Activated CD4-positive, alpha-beta memory T cell treated with anti-CD3 and anti-CD28 coated beads, Interleukin-2, amount 10 ng/mL, durations not matched to agents 7 days and 5 days (primary cell): ENCODE measurements around the gene HSFX2. TPM values are rescaled to one million over a fixed set of nuclear protein-coding genes. Genes with fewer than 3 reads are reported as not detected.
"Not testable (repeated sequence)": the region's sequence is repeated elsewhere in the genome, so short reads cannot be mapped to it uniquely, and the experiment has no call there.

ENCODE experiments used
- CTCF ChIA-PET: fragments of 350-600 bp; sonication (Branson Sonifier 250); formaldehyde crosslinking; loops from one replicate; lab custom pipeline; 2021; ENCODE audit warnings: antibody characterized with exemption, inconsistent platforms; lab: Charles Lee
- POLR2A ChIA-PET: fragments of 350-600 bp; sonication (Branson Sonifier 250); formaldehyde crosslinking; loops from one replicate; lab custom pipeline; 2021; ENCODE audit warnings: antibody characterized with exemption; lab: Charles Lee
- DNase-seq: peaks from one replicate; pipeline ENCODE4 v3.0.0-alpha.2; 2020
- H3K27ac Mint-ChIP-seq: one replicate; pipeline ENCODE4 v1.8.0; 2021; ENCODE audit warnings: mild to moderate bottlenecking, mixed read lengths
- H3K27me3 Mint-ChIP-seq: one replicate; pipeline ENCODE4 v1.8.0; 2021; ENCODE audit warnings: mixed read lengths
- H3K36me3 Mint-ChIP-seq: one replicate; pipeline ENCODE4 v1.8.0; 2021; ENCODE audit warnings: low read depth, mixed read lengths
- H3K4me1 Mint-ChIP-seq: one replicate; pipeline ENCODE4 v1.8.0; 2021; ENCODE audit warnings: mixed read lengths
- H3K4me3 Mint-ChIP-seq: one replicate; pipeline ENCODE4 v1.8.0; 2021; ENCODE audit warnings: mild to moderate bottlenecking, mixed read lengths
- H3K9me3 Mint-ChIP-seq: one replicate; pipeline ENCODE4 v1.8.0; 2021; ENCODE audit warnings: mixed read lengths
- total RNA-seq, 2 experiments: library from RNA; stranded (reverse); gene quantifications; one replicate each; pipeline ENCODE4 v1.2.3, GENCODE V29; 2021

HSFX2 gene
- total RNA-seq, 2 experiments from 2014 or later, result not detected

DNA sequence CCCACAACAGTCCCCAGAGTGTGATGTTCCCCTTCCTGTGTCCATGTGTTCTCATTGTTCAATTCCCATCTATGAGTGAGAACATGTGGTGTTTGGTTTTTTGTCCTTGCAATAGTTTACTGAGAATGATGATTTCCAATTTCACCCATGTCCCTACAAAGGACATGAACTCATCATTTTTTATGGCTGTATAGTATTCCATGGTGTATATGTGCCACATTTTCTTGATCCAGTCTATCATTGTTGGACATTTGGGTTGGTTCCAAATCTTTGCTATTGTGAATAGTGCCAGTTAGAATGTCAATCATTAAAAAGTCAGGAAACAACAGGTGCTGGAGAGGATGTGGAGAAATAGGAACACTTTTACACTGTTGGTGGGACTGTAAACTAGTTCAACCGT, 24.5 kb upstream of the HSFX2 start:
- POLR2A ChIA-PET, H3K9me3 Mint-ChIP-seq, H3K27ac Mint-ChIP-seq, DNase-seq, H3K27me3 Mint-ChIP-seq, H3K4me1 Mint-ChIP-seq, CTCF ChIA-PET, H3K36me3 Mint-ChIP-seq, H3K4me3 Mint-ChIP-seq: not testable (repeated sequence)

DNA sequence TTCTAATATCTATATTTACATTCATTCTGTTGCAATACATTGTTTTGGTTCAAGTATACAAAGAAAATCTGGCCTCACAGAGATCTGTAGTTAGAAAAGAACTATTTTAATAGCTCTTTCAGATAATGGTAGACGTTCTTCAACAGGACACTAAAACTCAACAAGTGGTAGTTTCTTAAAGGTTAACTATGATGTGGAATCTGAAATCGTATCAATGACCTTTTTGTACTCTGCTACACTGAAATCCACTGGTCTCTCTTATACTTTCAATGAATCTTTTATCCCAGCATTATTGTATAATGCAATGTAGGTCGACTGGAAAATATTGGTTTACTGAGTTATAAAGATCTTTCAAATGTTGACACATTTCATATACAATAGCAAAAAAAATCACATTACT, 23.8 kb upstream of the HSFX2 start:
- Mint-ChIP-seq H3K4me1 (no peaks in the 10 kb centered on the region), H3K4me3 (no peak overlapping the region)
- CTCF ChIA-PET, result no interaction called here

GRCh38 chrX:149611623-149612175, 16.6 kb upstream of the HSFX2 start:
- Mint-ChIP-seq H3K27ac (no peak overlapping the region), H3K9me3 (no peaks in the 10 kb centered on the region), H3K27me3 (no peaks in the 10 kb centered on the region), H3K4me1 (peaks cover 1% of the 10 kb centered on the region), H3K36me3 (peaks cover 6% of the 10 kb centered on the region), H3K4me3 (no peak overlapping the region)
- no peak for DNase-seq
- ChIA-PET CTCF (no interaction called here), POLR2A (no interaction called here)

More for the DNA sequence above, 23.8 kb upstream of the HSFX2 start:
- H3K27ac Mint-ChIP-seq, result no peak overlapping the region
- POLR2A ChIA-PET, result no interaction called here
- no peaks in the 10 kb centered on the region for H3K9me3 Mint-ChIP-seq
- H3K27me3 Mint-ChIP-seq, result no peaks in the 10 kb centered on the region
- DNase-seq, result no peak
- H3K36me3 Mint-ChIP-seq, result no peaks in the 10 kb centered on the region

GRCh38 chrX:149610511-149610910, 15.4 kb upstream of the HSFX2 start:
- Mint-ChIP-seq H3K36me3 (peaks cover 10% of the 10 kb centered on the region), H3K4me3 (no peak overlapping the region), H3K9me3 (no peaks in the 10 kb centered on the region), H3K4me1 (peaks cover 1% of the 10 kb centered on the region), H3K27me3 (no peaks in the 10 kb centered on the region), H3K27ac (no peak overlapping the region)
- POLR2A ChIA-PET, result no interaction called here
- CTCF ChIA-PET, result no interaction called here
- no peak for DNase-seq

DNA sequence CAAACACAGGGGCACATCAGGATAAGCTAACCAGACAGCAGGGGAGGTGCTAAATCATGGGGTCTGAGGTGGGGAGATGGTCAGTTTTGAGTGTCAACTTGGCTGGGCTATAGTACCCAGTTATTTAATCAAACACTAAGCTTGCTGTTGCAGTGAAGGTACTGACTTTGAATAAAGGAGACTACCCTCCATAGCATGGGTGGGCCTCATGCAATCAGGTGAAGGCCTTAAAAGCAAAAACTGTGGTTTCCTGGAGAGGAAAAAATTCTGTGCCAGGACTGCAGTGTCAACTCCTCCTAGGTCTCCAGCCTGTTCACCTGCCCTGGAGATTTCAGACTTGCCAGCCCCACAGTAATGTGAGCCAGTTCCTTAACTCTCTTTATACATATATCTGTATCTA, 12.6 kb upstream of the HSFX2 start:
- H3K4me1 Mint-ChIP-seq, result peaks cover 1% of the 10 kb centered on the region
- POLR2A ChIA-PET, result no interaction called here

GRCh38 chrX:149605248-149605885, 10.3 kb upstream of the HSFX2 start:
- H3K4me1 Mint-ChIP-seq, H3K9me3 Mint-ChIP-seq, DNase-seq, H3K4me3 Mint-ChIP-seq, H3K27me3 Mint-ChIP-seq, POLR2A ChIA-PET, CTCF ChIA-PET, H3K27ac Mint-ChIP-seq: not testable (repeated sequence)
- peaks cover 13% of the 10 kb centered on the region for H3K36me3 Mint-ChIP-seq

More for the DNA sequence above, 12.6 kb upstream of the HSFX2 start:
- Mint-ChIP-seq H3K9me3 (no peaks in the 10 kb centered on the region), H3K36me3 (peaks cover 13% of the 10 kb centered on the region), H3K4me3 (no peak overlapping the region), H3K27me3 (no peaks in the 10 kb centered on the region), H3K27ac (no peak overlapping the region)
- DNase-seq, result no peak
- CTCF ChIA-PET, result no interaction called here

DNA sequence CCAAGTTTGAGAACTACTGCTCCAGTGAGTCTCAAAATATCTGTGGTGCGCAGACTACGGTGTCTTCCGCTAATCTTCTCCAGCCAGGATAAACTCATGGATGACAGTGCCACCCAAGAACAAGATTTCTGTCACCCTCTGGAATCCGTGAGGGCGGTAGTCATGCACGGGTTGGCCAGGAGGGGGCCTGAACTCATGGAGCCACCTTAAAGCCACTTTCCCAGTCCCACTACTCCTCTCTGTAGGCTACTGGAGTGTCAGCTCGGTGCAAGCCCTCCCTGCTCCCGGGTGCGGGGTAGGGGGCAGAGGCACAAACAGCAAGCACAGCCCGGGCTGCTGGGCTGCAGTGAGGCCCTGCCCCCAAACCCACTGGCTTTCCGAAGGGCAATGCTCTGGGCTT, 3.5 kb upstream of the HSFX2 start:
- H3K4me3 Mint-ChIP-seq, H3K9me3 Mint-ChIP-seq, DNase-seq, H3K36me3 Mint-ChIP-seq, H3K27me3 Mint-ChIP-seq, H3K27ac Mint-ChIP-seq, H3K4me1 Mint-ChIP-seq, POLR2A ChIA-PET, CTCF ChIA-PET: not testable (repeated sequence)

DNA sequence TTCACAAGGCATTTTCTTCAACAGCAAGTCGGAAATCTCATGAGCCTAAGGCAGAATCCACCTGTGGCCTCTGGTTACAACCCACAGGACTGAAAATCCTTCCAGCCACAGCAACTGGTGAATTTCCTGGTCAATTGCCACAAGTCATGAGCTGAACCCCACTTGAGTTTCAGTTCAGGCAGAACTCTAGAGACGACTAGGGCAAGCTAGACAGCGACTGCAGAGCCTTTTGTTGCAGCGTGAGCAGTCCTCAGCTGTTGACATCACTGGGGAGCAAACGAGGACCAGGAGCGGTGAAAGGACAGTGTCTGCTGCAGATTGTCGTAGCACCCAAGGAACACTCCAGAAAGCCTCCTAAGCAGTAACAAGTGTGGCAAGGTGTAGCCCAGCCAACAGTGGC, 829 bp upstream of the HSFX2 start:
- H3K9me3 Mint-ChIP-seq, H3K27me3 Mint-ChIP-seq, H3K27ac Mint-ChIP-seq, DNase-seq, POLR2A ChIA-PET, CTCF ChIA-PET, H3K4me3 Mint-ChIP-seq, H3K4me1 Mint-ChIP-seq, H3K36me3 Mint-ChIP-seq: not testable (repeated sequence)

DNA sequence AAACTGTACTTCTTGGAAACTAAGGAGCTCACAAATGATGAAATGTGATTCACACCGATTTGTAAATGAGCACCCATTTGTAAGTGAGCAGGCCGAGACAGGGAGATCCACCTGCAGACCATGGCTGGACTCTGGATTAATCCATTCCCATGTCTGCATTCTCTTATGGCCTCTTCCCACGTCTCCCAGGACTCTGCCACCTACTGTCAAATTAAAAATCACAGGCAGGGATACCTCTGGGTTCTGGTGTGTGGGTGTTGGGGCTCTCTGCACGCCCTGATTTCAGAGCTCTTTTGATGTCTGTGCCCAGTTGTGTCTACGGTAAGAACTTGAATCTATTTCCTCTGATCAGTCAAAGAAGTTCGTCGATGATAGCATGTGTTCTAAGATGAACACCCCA, 4.1 kb downstream of the HSFX2 start:
- H3K4me1 Mint-ChIP-seq, H3K9me3 Mint-ChIP-seq, H3K27ac Mint-ChIP-seq, POLR2A ChIA-PET, H3K27me3 Mint-ChIP-seq, H3K36me3 Mint-ChIP-seq, CTCF ChIA-PET, DNase-seq, H3K4me3 Mint-ChIP-seq: not testable (repeated sequence)

DNA sequence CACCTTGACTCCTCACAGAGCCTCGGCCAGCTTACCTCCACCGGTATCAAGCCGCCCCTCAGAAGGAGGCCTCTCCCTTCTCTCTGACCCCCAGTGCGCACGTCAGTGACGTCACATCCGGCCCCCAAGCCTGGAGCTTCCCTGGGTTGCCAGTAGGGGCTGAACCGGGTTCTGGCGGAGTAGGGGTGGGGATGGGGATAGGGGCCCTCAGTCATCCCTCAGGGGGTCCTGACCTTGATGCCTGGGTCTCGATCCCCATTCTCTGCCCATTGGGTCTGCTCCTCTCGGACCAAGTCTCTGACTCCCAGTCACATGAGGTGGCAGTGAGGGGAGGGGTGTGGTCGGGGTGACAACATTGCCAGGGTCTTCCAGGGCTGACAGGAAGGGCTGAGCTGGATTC, 7.8 kb downstream of the HSFX2 start, which contains the start of gene MAGEA9B:
Gene MAGEA9B, minus strand, starts transcription at position 101 of the 400 bp plus-strand sequence. CDS start 4,280 bp downstream, outside the sequence.
- DNase-seq, H3K4me3 Mint-ChIP-seq, CTCF ChIA-PET, POLR2A ChIA-PET, H3K4me1 Mint-ChIP-seq, H3K36me3 Mint-ChIP-seq, H3K27me3 Mint-ChIP-seq, H3K27ac Mint-ChIP-seq, H3K9me3 Mint-ChIP-seq: not testable (repeated sequence)

DNA sequence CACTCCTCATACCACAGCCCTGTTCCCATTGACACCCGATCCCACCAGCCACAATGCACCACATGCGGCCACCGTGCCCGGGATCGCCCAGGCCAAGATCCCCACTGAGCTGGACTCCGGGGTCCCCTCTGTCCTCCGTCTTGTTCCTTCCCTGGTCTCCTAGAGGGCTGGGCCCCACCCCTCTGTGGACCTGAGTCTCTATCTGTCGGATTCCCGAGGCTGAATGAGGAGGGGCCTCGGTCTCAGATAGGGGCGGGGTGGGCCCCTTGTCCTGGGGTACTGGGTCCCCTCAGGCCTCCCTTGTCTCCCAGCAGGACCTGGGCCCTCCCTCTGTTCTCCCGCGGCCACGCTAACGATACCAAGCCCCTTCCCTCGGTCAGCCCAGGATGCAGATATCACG, 9.5 kb downstream of the HSFX2 start:
- H3K4me1 Mint-ChIP-seq, H3K9me3 Mint-ChIP-seq, H3K27me3 Mint-ChIP-seq, DNase-seq, H3K27ac Mint-ChIP-seq, CTCF ChIA-PET, H3K36me3 Mint-ChIP-seq, H3K4me3 Mint-ChIP-seq, POLR2A ChIA-PET: not testable (repeated sequence)

DNA sequence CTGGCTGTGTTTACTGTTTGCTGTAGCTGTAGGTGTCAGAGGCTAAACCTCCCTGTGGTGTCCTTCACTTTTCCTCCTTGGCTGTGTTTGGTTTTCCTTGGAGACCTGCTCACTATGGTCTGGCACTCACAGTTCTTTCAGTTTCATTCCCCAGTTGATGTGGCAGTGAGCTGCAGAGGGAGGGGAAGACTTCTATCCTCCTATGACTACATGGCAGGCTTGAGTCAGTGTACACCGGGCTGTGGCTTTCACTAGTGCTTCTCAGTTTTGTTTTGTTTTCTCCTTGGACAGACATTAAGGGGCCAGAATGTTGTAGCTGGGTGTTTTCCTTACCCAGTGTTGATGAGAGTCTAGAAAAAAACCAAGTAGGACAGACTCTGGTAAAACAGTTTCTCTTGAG, 21.7 kb downstream of the HSFX2 start:
- H3K9me3 Mint-ChIP-seq, CTCF ChIA-PET, H3K27me3 Mint-ChIP-seq, H3K27ac Mint-ChIP-seq, POLR2A ChIA-PET, DNase-seq, H3K36me3 Mint-ChIP-seq, H3K4me3 Mint-ChIP-seq: not testable (repeated sequence)
- H3K4me1 Mint-ChIP-seq, result peaks cover 21% of the 10 kb centered on the region

GRCh38 chrX:149572743-149573142, 22.4 kb downstream of the HSFX2 start:
- no peaks in the 10 kb centered on the region for H3K36me3 Mint-ChIP-seq
- POLR2A ChIA-PET, result no interaction called here
- H3K9me3 Mint-ChIP-seq, result no peaks in the 10 kb centered on the region
- H3K27me3 Mint-ChIP-seq, result no peaks in the 10 kb centered on the region
- peak overlapping the region; percentile 74 for H3K27ac Mint-ChIP-seq
- CTCF ChIA-PET, result no interaction called here
- H3K4me3 Mint-ChIP-seq, result peak overlapping the region; percentile 44
- DNase-seq, result no peak
- peaks cover 21% of the 10 kb centered on the region for H3K4me1 Mint-ChIP-seq

GRCh38 chrX:149571770-149572169, 23.3 kb downstream of the HSFX2 start:
- no peak overlapping the region for H3K4me3 Mint-ChIP-seq
- no peaks in the 10 kb centered on the region for H3K36me3 Mint-ChIP-seq
- ChIA-PET POLR2A (no interaction called here), CTCF (no interaction called here)
- no peak overlapping the region for H3K27ac Mint-ChIP-seq
- DNase-seq, result no peak
- H3K27me3 Mint-ChIP-seq, result no peaks in the 10 kb centered on the region
- no peaks in the 10 kb centered on the region for H3K9me3 Mint-ChIP-seq
- peaks cover 21% of the 10 kb centered on the region for H3K4me1 Mint-ChIP-seq
